Natural killer cell (primary cell): Measurements from ENCODE around the gene SP140. TPM values are rescaled to one million over a fixed set of nuclear protein-coding genes. Genes with fewer than 3 reads are reported as not detected.
A peak's percentile ranks its signal among the peaks of the same experiment; 100 is the strongest.

Experiments
- ATAC-seq, 3 donors: fragments of 150-1000 bp in 2 of 3; fragments of 200-7000 bp in 1 of 3; cut with Tn5 transposase; 1 replicate in 1 of 3; 2 replicates in 2 of 3; pipeline ENCODE4 v1.10.0; 2021; ENCODE audit warnings: mild to moderate bottlenecking in 2 of 3, moderate library complexity in 2 of 3
- DNase-seq, 2 donors: peaks; one replicate each; pipeline versions ENCODE4 v3.0.0 to v3.0.0-alpha.2; 2013 to 2021; ENCODE audit warnings: mixed read lengths in 1 of 2
- H3K27ac ChIP-seq: one replicate; pipeline ENCODE4 v1.5.1; 2013; ENCODE audit warnings: mild to moderate bottlenecking, low read length
- H3K27me3 ChIP-seq: one replicate; pipeline ENCODE4 v1.6.1; 2013; ENCODE audit warnings: low read length; ENCODE audit not compliant: control insufficient read depth, insufficient read depth
- H3K36me3 ChIP-seq: one replicate; pipeline ENCODE4 v1.6.1; 2013; ENCODE audit warnings: low read length; ENCODE audit not compliant: control insufficient read depth, insufficient read depth
- H3K4me1 ChIP-seq: one replicate; pipeline ENCODE4 v1.6.1; 2013; ENCODE audit warnings: low read length; ENCODE audit not compliant: control insufficient read depth, insufficient read depth
- H3K4me3 ChIP-seq: one replicate; pipeline ENCODE4 v1.5.1; 2013; ENCODE audit warnings: low read length
- H3K9me3 ChIP-seq: one replicate; pipeline ENCODE4 v1.6.1; 2013; ENCODE audit warnings: low read length; ENCODE audit not compliant: control insufficient read depth, insufficient read depth
- H3K27ac Mint-ChIP-seq, 2 donors: one replicate each; pipeline ENCODE4 v1.8.0; 2022; ENCODE audit warnings: mild to moderate bottlenecking in 2 of 2, mixed read lengths in 2 of 2, moderate library complexity in 1 of 2
- H3K27me3 Mint-ChIP-seq, 2 donors: one replicate each; pipeline ENCODE4 v1.8.0; 2022; ENCODE audit warnings: low read depth in 2 of 2, mixed read lengths in 2 of 2
- H3K36me3 Mint-ChIP-seq: one replicate; pipeline ENCODE4 v1.8.0; 2022; ENCODE audit warnings: mixed read lengths
- H3K4me1 Mint-ChIP-seq, 2 donors: one replicate each; pipeline ENCODE4 v1.8.0; 2022; ENCODE audit warnings: mixed read lengths in 2 of 2
- H3K4me3 Mint-ChIP-seq: one replicate; pipeline ENCODE4 v1.8.0; 2022; ENCODE audit warnings: mild to moderate bottlenecking, moderate library complexity, mixed read lengths
- H3K9me3 Mint-ChIP-seq, 2 donors: one replicate each; pipeline ENCODE4 v1.8.0; 2022; ENCODE audit warnings: mixed read lengths in 2 of 2
- WGBS: methylation state at CpG from one replicate; pipeline ENCODE4 v1.1.7; 2013; ENCODE audit warnings: missing lambda C conversion rate; ENCODE audit not compliant: insufficient coverage; 5-methylcytosine and 5-hydroxymethylcytosine counted together
- intact Hi-C: fragments of 100-400 bp; cut with micrococcal nuclease; formaldehyde crosslinking; loops from one replicate; pipeline ENCODE4 v1.14.2; 2022
- total RNA-seq, 4 donors: library from RNA; stranded (reverse); fragments of 120-200 nt in 1 of 4; gene quantifications; one replicate each; pipeline versions ENCODE4 v1.2.3 to v1.2.4, GENCODE V29; 2013 to 2022
- TF ChIP-seq, protein P1 (sequence below): fragments of 200-600 bp; IDR thresholded peaks from one replicate; pipeline ENCODE4 v1.8.0; 2022; ENCODE audit warnings: antibody characterized with exemption

SP140 gene
- total RNA-seq, 3 donors from 2014 or later (not counting 1 experiment from before 2014, with no cell fraction given), result 69.1 to 89.9 (median 77.4) TPM

DNA sequence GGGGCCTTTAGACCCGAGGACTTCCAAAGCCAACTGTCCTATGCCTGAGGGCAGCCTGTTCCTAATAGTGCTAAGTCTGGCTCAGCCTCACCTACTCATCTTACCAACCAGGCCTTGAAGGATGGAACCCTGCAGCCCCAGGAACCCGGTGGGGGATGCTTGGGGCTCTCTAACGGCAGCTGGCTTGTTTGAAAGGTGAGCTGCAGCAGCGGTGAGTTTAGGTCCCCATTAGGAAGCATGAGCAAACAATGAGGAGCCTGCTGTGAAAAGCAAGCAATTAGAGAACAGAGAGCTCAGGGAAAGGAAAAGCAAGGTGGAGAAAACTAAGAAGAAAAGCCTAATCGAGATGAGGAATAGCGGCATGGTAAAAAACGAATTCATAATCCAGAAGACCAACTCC is 45.6 kb upstream of the SP140 start:
- peaks cover 87% of the 10 kb centered on the region for H3K36me3 ChIP-seq
- 98% methylated on average over 6 of the region's 7 CpGs for WGBS
- intact Hi-C loops, result no loop called here

DNA sequence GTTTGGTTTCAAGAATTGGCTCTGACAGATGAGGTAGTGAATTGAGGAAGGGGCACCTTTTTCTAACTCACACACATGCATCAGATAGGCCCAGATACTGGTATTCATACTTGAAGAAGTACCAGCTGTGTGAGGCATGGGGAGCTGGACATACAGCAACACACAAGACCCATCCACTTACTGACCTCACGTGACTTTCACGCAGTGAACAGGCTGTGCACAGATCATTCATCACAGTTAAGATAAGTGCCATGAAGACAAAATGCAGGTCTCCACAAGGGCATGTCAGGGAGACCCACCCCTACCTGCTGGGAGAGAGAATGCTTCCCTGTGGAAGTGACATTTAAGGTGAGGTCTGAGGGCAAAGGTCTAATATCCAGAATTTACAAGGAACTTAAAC is 44.3 kb upstream of the SP140 start:
- Histone ChIP-seq H3K4me3 (no peak overlapping the region), H3K4me1 (no peaks in the 10 kb centered on the region), H3K27me3 (no peaks in the 10 kb centered on the region), H3K9me3 (no peaks in the 10 kb centered on the region), H3K27ac (no peak overlapping the region), H3K36me3 (peaks cover 89% of the 10 kb centered on the region)
- intact Hi-C loops, result no loop called here
- H3K27me3 Mint-ChIP-seq, result no peaks in the 10 kb centered on the region
- peaks cover 10 to 19% of the 10 kb centered on the region in 2 donors for H3K4me1 Mint-ChIP-seq
- DNase-seq, result no peak
- TF ChIP-seq, protein P1, sequence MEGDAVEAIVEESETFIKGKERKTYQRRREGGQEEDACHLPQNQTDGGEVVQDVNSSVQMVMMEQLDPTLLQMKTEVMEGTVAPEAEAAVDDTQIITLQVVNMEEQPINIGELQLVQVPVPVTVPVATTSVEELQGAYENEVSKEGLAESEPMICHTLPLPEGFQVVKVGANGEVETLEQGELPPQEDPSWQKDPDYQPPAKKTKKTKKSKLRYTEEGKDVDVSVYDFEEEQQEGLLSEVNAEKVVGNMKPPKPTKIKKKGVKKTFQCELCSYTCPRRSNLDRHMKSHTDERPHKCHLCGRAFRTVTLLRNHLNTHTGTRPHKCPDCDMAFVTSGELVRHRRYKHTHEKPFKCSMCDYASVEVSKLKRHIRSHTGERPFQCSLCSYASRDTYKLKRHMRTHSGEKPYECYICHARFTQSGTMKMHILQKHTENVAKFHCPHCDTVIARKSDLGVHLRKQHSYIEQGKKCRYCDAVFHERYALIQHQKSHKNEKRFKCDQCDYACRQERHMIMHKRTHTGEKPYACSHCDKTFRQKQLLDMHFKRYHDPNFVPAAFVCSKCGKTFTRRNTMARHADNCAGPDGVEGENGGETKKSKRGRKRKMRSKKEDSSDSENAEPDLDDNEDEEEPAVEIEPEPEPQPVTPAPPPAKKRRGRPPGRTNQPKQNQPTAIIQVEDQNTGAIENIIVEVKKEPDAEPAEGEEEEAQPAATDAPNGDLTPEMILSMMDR, result no peak
- WGBS, result 100% methylated on average over 2 of the region's 2 CpGs
- no peak for ATAC-seq
- H3K4me3 Mint-ChIP-seq, result no peak overlapping the region
- peaks cover 2% of the 10 kb centered on the region in 2 donors for H3K9me3 Mint-ChIP-seq
- peak overlapping the region; percentile 30 to 33 for H3K27ac Mint-ChIP-seq
- peaks cover 58% of the 10 kb centered on the region for H3K36me3 Mint-ChIP-seq

More for the DNA sequence above, 45.6 kb upstream of the SP140 start:
- DNase-seq (no peak), ATAC-seq (no peak)
- Histone ChIP-seq H3K27ac (no peak overlapping the region), H3K27me3 (no peaks in the 10 kb centered on the region), H3K4me1 (no peaks in the 10 kb centered on the region), H3K9me3 (no peaks in the 10 kb centered on the region), H3K4me3 (no peak overlapping the region)
- TF ChIP-seq, protein P1, result no peak
- no peak overlapping the region for H3K4me3 Mint-ChIP-seq
- peak overlapping the region in 1 of 2 donors; percentile 51 for H3K27ac Mint-ChIP-seq
- H3K27me3 Mint-ChIP-seq, result no peaks in the 10 kb centered on the region
- H3K9me3 Mint-ChIP-seq, result peaks cover 2% of the 10 kb centered on the region in 2 donors
- peaks cover 5 to 15% of the 10 kb centered on the region in 2 donors for H3K4me1 Mint-ChIP-seq
- H3K36me3 Mint-ChIP-seq, result peaks cover 58% of the 10 kb centered on the region

DNA sequence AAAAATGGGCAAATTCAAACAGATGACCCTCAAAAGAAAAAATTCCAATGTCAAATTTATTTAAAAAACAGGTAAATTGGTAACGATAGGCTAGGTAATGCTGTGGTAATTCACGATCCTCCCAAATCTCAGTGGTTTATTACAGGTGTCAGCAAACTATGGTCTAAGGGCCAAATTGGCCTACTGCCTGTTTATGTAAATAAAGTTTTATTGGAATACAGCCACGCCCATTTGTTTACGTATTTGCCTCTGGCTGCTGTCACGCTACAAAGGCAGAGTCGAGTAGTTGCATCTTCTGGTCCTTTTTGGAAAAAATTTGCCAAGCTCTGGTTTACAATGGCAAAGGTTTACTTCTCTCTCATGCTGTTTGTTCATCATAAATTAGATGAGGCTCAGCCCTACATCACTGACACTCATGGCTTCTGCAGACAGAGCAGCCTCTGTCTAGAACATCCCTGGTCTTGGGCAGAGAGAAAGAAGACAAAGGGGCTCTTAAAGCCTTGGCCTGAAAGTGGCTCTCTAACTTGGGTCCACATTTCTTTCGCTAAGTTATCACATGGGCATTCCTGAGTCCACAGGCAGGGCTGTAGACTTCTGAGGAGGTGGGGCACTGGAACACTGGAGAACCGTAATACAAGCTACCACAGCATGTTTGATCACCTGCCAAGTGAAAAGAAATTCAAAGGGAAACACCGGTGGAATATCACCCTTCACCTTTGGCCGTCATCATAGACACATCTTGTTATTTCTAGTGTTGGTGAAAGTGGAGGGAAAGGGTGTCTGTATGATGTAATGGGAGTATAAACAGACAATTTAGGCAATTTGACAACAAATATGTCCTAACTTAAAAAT is 40.6 kb upstream of the SP140 start:
- no peak overlapping the region for H3K27ac ChIP-seq
- no peaks in the 10 kb centered on the region for H3K27me3 ChIP-seq
- no peaks in the 10 kb centered on the region for H3K27me3 Mint-ChIP-seq
- peaks cover 33% of the 10 kb centered on the region for H3K36me3 Mint-ChIP-seq
- H3K4me3 Mint-ChIP-seq, result no peak overlapping the region
- H3K4me3 ChIP-seq, result no peak overlapping the region
- 88% methylated on average over 10 of the region's 10 CpGs for WGBS
- DNase-seq (no peak), ATAC-seq (no peak)
- intact Hi-C loops, result no loop called here
- H3K4me1 Mint-ChIP-seq, result peaks cover 12 to 19% of the 10 kb centered on the region in 2 donors
- TF ChIP-seq, protein P1, result no peak
- no peaks in the 10 kb centered on the region for H3K4me1 ChIP-seq
- H3K9me3 Mint-ChIP-seq, result peaks cover 2% of the 10 kb centered on the region in 2 donors
- no peaks in the 10 kb centered on the region for H3K9me3 ChIP-seq
- H3K36me3 ChIP-seq, result peaks cover 53% of the 10 kb centered on the region
- H3K27ac Mint-ChIP-seq, result peak overlapping the region; percentile 36 to 50
